SU-DHL-6 (cell line): Measurements from ENCODE around the gene WDR88.

ENCODE experiments used
- H2AFZ ChIP-seq: fragments of 200-600 bp; sonication (generic); 2 replicates; pipeline ENCODE4 v1.6.1; 2014; ENCODE audit warnings: low read depth, mild to moderate bottlenecking, moderate library complexity, mixed read lengths, antibody characterized with exemption, low read length; ENCODE audit not compliant: severe bottlenecking
- H3F3A ChIP-seq: fragments of 200-600 bp; shearing (Covaris generic); 2 replicates; pipeline ENCODE4 v1.6.0; 2016; ENCODE audit warnings: antibody characterized with exemption, mild to moderate bottlenecking; ENCODE audit not compliant: insufficient read depth
- H3K27ac ChIP-seq: fragments of 200-600 bp; sonication (generic); 2 replicates; pipeline ENCODE4 v1.5.1; 2016; ENCODE audit warnings: low read depth, mild to moderate bottlenecking, low read length, moderate library complexity, mixed read lengths
- H3K27me3 ChIP-seq: fragments of 200-600 bp; sonication (generic), shearing (Covaris generic); 2 replicates; pipeline ENCODE4 v1.6.0; 2014; ENCODE audit warnings: mild to moderate bottlenecking, low read length
- H3K36me3 ChIP-seq: fragments of 200-600 bp; sonication (generic); 2 replicates; pipeline ENCODE4 v1.6.1; 2014; ENCODE audit warnings: mild to moderate bottlenecking, low read length, mixed read lengths
- H3K4me2 ChIP-seq: fragments of 300-600, 200-600 bp; shearing (Covaris generic), sonication (generic); 2 replicates; pipeline ENCODE4 v1.6.0; 2014; ENCODE audit warnings: low read length, low read depth, mild to moderate bottlenecking; ENCODE audit not compliant: poor library complexity, severe bottlenecking
- H3K4me3 ChIP-seq: fragments of 200-600 bp; sonication (generic); 2 replicates; pipeline ENCODE4 v1.5.1; 2014; ENCODE audit warnings: antibody characterized with exemption, low read length, mild to moderate bottlenecking, mixed read lengths; ENCODE audit not compliant: insufficient read depth, poor library complexity, severe bottlenecking
- H3K79me2 ChIP-seq: fragments of 200-600 bp; sonication (generic); 2 replicates; pipeline ENCODE4 v1.6.1; 2014; ENCODE audit warnings: mild to moderate bottlenecking, low read length, moderate library complexity; ENCODE audit not compliant: insufficient read depth
- H3K9ac ChIP-seq: fragments of 200-600 bp; sonication (generic); 2 replicates; pipeline ENCODE4 v1.7.0; 2014; ENCODE audit warnings: mild to moderate bottlenecking, low read length
- H3K9me2 ChIP-seq: fragments of 200-600 bp; sonication (generic); replicated peaks from 2 replicates; pipeline ENCODE4 v1.6.1; 2014; ENCODE audit warnings: low read length; ENCODE audit not compliant: insufficient read depth
- H3K9me3 ChIP-seq: fragments of 200-600 bp; sonication (generic); 2 replicates; pipeline ENCODE4 v1.6.1; 2014; ENCODE audit warnings: low read length, mixed read lengths; ENCODE audit not compliant: insufficient read depth
- H4K20me1 ChIP-seq: fragments of 200-600 bp; sonication (generic); 2 replicates; pipeline ENCODE4 v1.6.1; 2014; ENCODE audit warnings: low read depth, mild to moderate bottlenecking, antibody characterized with exemption, low read length, moderate library complexity, mixed read lengths
- CTCF ChIP-seq: fragments of 200-600 bp; sonication (generic); IDR thresholded peaks from one replicate; pipeline ENCODE4 v1.5.1; 2017; ENCODE audit warnings: antibody characterized with exemption, mild to moderate bottlenecking, low read length, moderate library complexity; ENCODE audit not compliant: insufficient read depth, poor library complexity, severe bottlenecking
- EZH2phosphoT487 ChIP-seq: fragments of 200-600 bp; sonication (generic), shearing (Covaris generic); conservative IDR thresholded peaks from 2 replicates; pipeline ENCODE4 v1.6.1; 2018; ENCODE audit warnings: mild to moderate bottlenecking, antibody characterized with exemption, low read length, moderate library complexity, mixed read lengths

Gene WDR88

GRCh38 chr19:33194886-33195644 lies 63.2 kb downstream of the WDR88 start:
- no peak overlapping the region for H3K27ac ChIP-seq
- no peaks in the 10 kb centered on the region for H3K79me2 ChIP-seq
- no peaks in the 10 kb centered on the region for H4K20me1 ChIP-seq
- H3K27me3 ChIP-seq: no peaks in the 10 kb centered on the region
- no peak overlapping the region for H2AFZ ChIP-seq
- no peaks in the 10 kb centered on the region for H3K9me2 ChIP-seq
- no peak overlapping the region for H3K9ac ChIP-seq
- no peaks in the 10 kb centered on the region for H3K9me3 ChIP-seq
- no peak overlapping the region for H3K4me3 ChIP-seq
- no peak overlapping the region for H3K4me2 ChIP-seq
- no peaks in the 10 kb centered on the region for H3K36me3 ChIP-seq
- no peaks in the 10 kb centered on the region for H3F3A ChIP-seq
- TF ChIP-seq CTCF: no peak
- no peak for TF ChIP-seq EZH2phosphoT487

DNA sequence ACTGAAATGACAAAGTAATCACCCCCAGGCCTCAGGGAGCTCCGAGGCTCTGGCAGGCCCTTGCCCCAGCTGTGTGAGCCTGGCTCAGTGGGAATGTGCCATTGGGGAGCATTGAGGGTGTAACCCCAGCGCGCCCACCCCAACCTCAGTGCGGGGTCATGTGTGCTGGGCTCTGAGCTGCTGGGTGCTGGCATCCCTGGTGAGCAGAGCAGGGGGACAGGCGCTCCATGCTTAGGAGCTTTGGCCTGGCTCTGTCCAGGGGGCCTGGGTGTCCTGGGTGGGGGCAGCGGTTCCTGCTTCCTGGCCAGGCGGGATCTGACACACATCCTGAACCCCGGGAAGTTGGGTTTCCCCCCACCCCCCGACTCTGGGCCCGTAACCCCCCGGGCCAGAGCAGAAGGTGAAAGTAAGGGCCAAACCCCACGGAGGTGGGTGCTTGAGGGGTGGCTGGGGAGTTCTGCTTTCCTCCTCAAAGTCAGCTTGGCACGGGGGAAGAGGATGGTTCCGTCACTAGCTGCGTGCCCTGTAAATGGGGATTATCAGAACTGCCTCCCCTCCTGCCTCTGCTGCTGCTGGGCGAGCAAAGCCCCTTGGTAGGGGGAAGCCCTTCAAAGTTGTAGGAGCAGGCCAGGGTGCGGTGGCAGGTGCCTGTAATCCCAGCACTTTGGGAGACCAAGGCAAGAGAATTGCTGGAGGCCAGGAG lies 63.9 kb downstream of the WDR88 start:
- Histone ChIP-seq H4K20me1 (no peaks in the 10 kb centered on the region), H3K27me3 (no peaks in the 10 kb centered on the region), H2AFZ (no peak overlapping the region), H3K79me2 (no peaks in the 10 kb centered on the region), H3K9me3 (no peaks in the 10 kb centered on the region), H3K27ac (no peak overlapping the region), H3K4me2 (no peak overlapping the region), H3K9me2 (no peaks in the 10 kb centered on the region), H3K9ac (no peak overlapping the region), H3K36me3 (no peaks in the 10 kb centered on the region), H3K4me3 (no peak overlapping the region), H3F3A (no peaks in the 10 kb centered on the region)
- no peak for TF ChIP-seq EZH2phosphoT487
- no peak for TF ChIP-seq CTCF

DNA sequence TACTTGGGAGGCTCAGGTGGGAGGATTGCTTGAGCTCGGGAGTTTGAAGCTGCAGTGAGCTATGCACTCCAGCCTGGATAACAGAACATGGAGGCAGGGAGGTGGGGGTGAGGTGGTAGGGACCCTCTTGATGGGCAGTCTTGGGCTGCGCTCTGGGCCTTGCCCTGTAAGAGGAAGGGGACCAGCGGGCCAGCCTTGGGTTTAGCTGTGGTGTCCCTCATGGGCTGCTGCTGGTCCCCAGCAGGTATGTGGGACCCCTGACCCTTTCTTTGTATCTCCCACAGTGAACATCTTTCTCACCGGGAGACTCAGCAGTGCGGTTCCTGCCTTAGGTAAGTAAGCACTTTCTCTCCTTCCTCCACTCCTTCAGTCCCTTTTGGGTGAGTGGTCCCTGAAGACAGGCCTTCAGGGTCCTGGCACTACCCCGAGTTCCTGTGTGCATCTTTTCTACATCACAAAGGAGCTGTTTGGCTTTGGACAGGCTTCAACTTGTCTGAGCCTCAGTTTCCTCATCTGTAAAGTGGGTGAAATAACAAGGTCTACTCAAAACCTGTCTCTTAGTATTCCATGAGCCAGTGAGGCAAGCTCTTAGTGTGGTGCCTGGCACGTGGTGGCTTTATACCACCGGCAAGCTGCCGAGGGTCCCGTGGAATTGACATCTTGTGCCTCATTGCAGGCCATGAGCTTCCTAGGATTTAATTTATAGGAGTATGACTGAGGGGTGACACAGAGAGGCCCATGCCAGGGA lies 64.7 kb downstream of the WDR88 start:
- Histone ChIP-seq H3K9ac (no peak overlapping the region), H4K20me1 (no peaks in the 10 kb centered on the region), H3K79me2 (no peaks in the 10 kb centered on the region), H2AFZ (no peak overlapping the region), H3K4me3 (no peak overlapping the region), H3K9me2 (no peaks in the 10 kb centered on the region), H3K9me3 (no peaks in the 10 kb centered on the region), H3K4me2 (no peak overlapping the region), H3F3A (no peaks in the 10 kb centered on the region), H3K27ac (no peak overlapping the region), H3K36me3 (no peaks in the 10 kb centered on the region), H3K27me3 (no peaks in the 10 kb centered on the region)
- no peak for TF ChIP-seq EZH2phosphoT487
- no peak for TF ChIP-seq CTCF
